HG03460 (cell line): ENCODE data around the gene PON3.

Source experiments
- ATAC-seq: cut with Tn5 transposase; IDR thresholded peaks from one replicate; pipeline ENCODE4 v1.9.1; 2021; ENCODE audit not compliant: unreplicated experiment

PON3 gene

DNA sequence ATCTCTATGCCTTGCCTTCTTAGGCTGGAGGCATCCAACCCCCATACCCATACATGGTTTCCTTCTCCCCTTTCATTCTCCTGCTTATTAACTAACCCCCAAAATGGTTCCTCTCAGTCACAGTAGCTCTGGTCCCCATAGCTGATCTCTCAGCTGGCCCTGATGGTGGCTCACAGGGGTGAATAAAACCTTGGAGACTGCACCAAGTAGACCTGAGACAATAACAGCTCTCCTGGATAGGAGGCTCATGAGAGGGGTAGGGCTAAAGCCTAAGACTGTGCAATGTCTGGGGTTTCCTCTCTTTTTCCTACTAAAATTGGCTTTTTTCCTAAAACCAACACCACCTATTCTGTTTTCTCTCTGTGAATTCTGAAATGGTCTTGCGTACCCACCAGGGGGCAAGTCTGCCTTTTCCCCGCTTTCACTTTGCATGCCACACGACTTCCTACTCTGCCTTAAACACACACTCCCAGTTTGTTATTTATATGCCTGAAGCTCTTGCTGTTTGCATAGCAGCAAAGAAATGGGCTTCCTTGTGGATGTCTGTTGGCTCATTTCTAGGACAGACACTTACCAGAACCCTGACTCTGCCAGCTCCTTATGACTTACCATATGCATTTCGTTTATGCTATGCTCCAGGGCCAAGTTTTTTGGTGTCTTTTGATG lies 53.4 kb downstream of the PON3 start:
- no peak for ATAC-seq

DNA sequence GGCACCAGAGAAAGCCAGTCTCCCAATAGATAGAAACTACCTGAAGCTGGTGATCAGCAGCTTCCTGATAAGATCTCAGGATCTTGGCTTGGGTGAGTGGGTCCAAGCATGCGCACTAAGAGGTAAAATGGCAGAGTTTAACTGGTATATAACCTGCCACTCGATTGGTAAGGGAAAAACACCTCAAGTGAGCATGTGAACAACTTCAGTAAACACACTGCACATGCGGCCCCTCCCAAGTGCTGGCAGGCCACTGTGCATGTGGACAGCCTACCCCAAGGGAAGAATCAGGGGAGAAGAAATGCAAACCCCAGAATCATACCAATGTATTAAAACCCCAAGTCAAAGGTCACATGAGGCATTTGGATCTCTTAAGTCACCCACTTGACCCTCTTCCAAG lies 54.1 kb downstream of the PON3 start:
- ATAC-seq, result no peak

DNA sequence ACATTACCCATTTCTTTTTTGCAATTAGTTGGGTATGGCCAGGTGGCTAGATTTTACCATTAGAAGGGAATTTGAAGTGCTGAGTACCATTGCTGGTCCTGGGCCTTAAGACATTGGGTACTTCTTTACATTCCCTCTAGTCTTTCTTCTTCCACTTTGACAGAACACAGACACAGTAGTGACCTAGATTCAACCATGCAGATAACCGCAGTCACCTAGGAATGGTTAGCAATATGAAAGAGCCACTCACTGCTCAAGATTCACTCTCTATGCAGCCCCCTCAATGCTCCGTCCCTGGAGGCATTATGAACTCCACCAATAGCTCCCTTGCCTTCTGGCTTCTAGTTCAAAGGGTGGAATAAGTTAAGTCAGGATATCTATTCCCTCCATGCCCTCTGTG lies 55.7 kb downstream of the PON3 start:
- no peak for ATAC-seq

DNA sequence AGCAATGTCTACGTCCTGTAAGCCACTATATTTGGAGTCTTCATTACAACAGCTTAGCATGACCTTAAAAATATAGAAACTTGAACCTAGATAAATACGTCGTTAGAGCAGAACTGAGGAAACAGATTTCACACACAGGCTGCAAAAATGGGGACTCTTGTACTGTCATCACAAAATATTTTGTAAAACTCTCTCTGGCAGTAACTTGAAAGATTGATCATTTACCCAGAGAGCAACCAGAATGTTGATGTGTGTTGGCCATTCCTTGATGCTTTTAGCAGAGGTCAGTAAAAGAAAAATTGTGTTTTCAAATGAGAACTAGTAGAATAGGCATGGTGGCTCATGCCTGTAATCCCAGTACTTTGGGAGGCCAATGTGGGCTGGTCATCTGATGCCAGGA lies 57.3 kb downstream of the PON3 start:
- no peak for ATAC-seq

DNA sequence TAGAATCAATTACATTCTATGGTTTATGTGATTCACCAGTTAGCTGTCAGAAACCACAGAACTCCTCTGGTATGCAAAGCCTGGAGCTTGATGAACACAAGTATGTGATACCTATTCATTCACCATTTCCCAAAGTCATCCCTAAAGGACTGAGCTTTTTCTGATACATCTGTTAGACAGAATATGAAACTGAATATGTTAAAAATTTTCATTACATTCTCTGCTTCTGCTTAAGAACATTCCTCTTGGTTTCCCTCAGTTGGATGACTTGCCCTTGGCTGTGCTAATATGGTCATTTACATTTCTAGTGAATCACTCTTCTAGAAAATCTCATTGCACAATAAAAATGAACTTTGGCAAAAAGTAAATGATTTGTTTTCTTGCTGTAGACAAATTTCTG lies 61.1 kb downstream of the PON3 start:
- no peak for ATAC-seq

DNA sequence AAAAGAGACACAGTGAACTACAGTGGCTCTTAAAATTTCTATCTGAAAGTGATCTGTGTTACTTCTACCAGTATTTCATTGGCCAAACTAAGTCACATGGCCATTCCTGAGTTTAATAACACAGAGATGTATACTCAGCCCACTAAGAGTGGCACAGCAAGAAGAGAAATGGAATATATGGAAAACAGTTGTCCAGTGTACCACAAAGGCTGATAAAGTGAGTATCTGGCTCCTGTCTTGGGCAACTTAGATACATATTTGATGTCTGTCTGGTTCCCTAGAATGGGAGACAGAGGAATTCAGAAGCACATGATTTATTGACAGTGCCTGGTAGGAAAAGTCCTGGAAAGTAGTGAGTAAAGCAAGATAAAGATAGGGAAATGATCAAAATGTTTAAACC lies 61.7 kb downstream of the PON3 start:
- no peak for ATAC-seq

DNA sequence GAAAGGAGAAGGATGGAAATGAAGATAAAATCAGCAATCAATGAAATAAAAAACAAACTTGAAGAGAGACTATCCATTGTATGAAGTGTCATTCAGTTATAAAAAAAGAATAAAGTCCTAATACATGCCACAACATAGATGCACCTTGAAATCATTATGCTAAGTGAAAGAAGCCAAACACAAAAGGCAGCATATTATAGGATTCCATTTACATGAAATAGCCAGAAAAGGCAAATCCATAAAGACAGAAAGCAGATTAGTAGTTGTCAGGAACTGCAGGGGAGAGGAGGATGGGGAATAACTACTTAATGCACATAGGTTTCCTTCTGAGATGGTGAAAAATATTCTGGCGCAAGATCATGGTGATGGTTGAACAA lies 65.2 kb downstream of the PON3 start:
- ATAC-seq, result peak; percentile 30

DNA sequence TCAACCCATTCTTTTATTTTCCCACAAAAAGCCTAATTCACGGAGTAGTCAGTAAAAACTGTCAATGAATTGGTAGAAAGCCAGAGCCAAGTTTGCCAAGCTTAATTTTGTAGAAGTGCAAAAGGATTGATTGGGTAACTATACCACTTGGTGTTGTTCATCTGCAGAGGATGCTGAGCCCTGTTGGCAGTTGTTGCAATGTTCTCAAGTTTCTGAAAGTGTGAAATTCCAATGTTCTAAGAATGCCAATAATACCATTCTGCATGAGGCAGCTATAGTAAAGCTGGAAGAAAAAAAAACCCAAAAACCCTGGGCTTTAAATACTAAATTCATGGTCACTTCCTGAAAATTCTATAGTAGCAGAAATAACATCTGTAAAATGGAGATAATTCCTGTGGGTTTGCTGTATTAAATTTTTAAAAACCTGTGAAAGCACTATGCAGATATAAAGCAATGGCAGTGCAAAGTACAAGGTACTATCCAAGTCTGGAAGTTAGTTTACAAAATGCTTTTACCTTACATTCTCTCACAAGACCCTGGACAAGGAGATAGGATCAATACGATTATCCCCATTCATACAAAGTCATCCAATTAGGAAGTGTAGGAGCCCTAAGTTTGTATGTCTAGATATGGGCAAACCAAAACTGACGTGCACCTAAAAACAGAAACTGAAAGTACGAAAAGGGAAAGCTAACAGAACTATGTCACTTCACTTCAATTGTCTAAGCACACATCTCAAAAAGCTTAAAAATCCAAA lies 65.8 kb downstream of the PON3 start:
- peak; percentile 97 for ATAC-seq

DNA sequence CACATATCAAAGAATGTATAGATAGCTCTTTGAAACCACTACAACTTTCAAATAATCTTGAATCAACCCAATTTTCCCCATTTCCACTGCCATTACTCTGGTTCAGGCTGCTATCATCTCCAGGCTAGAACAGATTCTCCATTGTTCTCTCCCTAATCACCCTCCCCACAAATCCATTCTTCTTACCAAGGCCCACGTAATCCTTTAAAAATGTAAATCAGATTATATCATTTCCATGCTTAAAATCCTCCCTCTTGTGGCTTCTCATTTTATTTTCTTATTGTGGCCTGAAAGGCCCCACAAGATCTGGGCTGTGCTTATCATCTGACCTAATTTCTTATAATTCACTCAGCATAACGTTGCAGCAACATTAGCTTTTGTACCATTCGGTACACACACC lies 68.8 kb downstream of the PON3 start:
- ATAC-seq, result no peak

DNA sequence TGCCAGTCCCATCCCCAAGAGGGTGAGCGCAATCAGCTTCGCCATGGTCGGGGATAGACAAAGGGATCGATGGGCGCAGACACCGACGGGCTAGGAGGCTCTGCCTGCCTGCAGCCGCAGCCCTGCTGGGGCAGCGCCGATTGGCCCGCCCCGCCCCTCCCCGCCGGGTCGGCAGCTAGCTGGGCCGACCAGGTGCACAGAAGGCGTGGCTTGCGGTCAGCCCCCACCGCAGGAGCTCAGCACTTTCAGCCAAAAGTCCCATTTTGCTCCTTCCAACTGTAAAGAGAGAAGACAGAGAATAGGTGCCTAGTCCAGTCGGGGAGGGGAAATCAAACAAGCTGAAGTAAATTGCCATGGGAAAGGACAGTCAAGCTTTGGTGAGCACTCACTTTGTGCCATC lies 71.7 kb downstream of the PON3 start, which contains the start of gene PON1:
PON1 (minus strand) TSS at position 102 of the 400 bp plus-strand sequence; CDS start at position 45, 57 bp downstream.
- ATAC-seq, result no peak

DNA sequence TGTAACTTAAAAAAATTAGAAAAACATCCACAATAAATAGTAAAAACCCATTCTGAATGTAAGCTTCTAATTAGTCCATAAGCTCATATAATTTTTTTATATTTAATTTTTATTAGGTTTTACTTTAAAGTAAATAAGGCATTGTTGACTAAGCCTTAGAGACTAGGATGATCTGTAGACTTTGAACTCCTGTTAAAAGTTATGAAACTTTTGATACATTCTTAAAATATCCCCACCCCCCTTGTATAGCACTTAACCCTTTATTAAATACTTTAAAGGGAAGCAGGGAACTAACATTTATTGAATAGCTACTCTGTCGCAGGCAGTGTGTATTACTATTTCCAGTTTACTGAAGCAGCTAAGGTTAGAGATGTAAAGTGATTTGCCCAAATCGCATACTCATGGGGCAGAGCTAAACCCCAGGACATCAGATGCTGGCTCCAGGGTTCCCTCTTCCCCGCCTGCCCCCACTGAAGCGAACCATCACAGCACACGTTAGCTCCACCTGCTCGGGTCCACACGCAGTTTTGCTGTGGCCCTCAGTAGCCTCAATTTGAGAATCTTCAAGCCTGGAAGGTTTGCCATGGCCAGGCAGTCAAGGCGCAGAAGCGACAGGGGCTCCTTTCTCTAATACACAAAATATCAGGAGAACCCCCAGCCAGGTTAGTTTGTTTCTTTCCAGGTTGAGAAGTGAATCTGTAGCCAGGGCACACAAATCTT lies 72.6 kb downstream of the PON3 start:
- ATAC-seq, result no peak

DNA sequence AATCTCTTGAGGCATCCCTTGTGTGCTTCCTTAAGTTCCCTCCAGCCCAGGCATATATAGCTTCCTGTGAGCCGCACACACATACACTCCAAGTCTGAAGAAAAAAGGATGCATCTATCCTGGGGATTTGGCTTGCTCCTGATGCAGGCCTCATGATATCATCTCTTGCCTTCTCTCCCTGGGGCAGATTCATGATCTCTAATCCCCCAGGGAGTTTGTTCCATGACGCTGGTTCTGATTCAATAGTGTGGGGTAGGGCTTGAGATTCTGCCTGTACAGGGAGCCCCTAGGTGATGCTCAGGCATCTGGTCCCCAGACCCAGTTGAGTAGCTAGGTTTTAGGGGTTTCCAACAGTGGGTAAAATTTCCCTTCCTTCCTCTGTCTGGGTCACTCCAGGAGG lies 73.3 kb downstream of the PON3 start:
- ATAC-seq, result no peak

DNA sequence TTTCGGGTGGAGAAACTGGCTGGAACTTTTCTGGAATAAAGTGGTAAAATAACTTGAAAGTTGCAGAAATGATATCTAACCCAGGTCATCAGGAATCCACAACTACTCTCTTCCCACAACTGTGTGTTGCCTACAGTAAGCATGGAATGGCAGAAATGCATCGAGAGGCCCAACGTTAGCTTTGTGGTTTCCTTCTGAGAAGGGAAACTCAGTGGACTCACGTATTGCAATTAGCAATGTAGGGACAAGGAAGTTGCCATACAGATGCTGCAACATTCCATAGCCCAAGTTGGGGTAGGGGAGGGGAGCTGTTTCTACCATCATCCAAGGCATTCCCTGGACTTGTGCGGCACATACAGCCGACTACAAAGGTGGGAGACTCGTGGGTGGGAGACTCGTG lies 73.8 kb downstream of the PON3 start:
- no peak for ATAC-seq

DNA sequence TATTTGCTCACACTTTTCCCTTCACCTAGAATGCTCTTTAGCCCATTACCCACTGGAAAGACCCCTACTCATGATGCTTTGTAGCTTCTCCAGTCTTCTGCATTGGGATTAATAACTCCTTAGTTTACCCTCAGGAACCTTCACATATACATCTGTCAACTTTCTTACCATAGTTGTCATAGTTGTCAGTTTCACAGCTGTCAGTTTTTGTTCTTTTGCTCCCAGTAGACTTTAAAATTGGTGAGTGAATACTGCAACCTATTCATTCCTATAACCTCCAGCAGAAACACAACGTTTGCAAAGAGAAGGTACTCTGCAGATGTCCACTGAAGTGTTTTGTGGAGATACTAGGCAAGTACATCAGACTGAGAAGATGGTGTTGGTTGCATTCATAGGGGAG lies 74.5 kb downstream of the PON3 start:
- ATAC-seq, result no peak

DNA sequence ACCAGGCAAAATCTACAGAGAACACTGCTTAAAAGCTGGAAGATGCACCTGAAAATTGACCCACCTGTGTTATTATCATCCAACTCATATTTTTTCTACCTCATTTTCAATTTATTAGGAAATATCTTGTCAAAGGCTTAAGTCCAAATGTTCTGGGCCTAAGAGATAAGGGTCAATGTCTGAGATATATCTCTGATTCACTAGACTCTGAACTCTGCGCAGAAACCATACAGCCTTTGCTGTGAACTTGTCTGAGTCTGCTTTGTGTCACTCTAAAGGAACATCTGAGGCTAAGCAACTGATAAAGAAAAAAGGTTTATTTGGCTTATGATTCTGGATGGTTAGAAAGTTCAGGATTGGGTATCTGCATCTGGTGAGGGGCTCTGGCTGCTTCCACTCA lies 75.5 kb downstream of the PON3 start:
- ATAC-seq, result no peak

DNA sequence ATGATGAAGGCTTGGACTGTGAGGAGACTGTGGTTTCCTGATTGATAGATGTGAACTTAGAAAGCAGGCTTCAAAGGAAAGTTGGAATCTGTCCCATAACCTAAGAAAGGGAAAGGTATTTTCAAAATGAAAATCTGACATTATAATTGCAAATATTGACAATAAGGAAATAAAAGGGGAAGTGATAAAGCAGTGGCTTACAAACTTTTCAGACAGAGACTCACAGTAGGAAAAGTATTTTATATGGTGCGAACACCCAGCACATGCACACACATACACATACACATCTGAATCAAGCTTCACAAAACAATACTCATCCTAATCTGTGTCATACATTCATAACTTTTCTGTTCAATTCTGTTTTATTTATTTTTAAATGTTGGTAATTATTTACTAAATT lies 76.6 kb downstream of the PON3 start:
- ATAC-seq, result no peak

DNA sequence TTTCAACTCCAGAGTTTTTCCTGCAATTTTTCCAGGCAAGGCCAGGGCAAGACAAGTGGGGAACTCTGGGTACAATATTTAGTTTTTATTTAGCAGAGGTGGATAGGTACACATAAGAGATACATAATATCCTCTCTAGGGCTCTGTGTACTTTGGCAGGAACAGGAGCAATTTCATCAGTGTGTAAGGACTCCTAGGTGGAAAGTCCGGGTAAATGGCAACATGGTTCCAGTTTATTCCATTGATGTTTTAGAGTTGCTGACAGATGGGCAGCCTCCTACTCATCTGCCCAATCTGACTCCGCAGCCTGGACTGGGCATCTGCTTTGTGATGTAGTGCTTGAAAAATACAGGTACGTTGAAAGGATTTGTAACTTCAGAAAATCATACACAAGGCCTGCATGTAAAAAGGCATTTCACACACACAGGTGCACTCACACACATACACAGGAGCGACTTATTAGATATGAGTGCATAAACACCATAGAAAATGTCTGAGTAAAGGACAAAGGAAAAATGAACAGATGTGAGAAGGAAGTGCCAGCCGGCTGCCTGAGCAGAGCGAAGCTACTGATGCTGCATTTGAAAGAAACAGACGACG lies 77.6 kb downstream of the PON3 start:
- no peak for ATAC-seq

DNA sequence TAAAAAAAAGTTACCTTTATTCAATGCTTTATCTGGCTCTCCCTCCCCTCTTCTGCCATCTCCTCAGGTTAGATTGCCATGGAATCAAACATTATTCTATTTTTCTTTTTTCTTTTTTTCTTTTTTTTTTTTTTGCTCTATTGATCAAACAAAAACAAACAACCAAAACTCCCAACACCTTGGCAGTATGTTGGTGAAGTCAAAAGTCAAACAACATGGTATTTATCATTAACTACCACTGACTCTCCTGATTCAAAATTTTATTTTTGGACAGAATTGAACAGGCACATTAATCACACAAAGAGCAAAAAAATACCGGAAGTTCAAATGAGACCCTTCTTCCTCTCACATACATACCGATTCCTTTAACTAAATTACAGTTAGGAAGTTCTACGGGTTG lies 78.2 kb downstream of the PON3 start:
- no peak for ATAC-seq

DNA sequence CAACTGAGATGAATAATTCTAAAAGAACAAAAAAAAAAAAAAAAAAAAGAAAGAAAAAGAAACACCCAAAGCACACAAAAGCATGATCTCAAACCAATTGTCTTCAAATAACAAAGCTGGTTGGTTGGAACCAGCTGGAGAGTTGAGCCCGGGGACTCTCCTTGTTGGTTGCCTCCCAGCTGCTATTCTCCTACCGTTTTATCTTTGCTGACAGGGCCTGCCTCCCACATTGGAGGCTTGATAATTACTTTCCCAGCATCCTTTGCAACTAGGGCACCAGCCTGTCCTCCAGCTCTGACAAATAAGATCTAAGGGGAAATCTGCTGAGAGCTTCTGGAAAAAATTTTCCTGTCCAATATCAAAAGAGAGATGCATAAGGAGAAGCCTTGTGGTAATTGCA lies 78.6 kb downstream of the PON3 start:
- ATAC-seq, result no peak

DNA sequence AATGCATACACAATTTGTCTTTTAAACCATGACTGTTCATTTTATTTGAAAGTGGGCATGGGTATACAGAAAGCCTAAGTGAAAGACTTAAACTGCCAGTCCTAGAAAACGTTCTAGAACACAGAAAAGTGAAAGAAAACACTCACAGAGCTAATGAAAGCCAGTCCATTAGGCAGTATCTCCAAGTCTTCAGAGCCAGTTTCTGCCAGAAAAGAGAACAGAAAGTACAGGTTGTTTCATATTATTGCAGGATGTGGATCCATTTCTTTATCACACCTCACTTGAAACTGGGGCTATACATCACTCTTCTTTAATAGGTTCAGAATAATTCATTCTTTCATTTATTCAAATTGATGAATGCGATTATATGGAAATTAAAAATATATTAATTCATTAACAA lies 79.6 kb downstream of the PON3 start:
- no peak for ATAC-seq

DNA sequence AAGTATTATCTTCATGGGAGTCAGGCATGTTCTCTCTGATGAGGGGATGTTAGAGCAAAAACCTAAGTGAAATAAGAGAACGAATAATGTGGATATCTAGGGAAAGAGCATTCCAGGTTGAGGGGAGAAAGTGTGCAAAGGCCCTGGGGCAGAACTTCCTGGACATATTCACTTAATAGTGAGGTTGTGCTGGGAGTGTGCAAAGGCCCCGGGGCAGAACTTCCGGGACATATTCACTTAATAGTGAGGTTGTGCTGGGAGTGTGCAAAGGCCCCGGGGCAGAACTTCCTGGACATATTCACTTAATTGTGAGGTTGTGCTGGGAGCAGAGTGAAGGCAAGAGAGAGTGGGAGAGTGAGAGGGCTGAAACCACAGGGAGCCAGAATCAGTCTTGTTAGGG lies 83.6 kb downstream of the PON3 start:
- no peak for ATAC-seq

DNA sequence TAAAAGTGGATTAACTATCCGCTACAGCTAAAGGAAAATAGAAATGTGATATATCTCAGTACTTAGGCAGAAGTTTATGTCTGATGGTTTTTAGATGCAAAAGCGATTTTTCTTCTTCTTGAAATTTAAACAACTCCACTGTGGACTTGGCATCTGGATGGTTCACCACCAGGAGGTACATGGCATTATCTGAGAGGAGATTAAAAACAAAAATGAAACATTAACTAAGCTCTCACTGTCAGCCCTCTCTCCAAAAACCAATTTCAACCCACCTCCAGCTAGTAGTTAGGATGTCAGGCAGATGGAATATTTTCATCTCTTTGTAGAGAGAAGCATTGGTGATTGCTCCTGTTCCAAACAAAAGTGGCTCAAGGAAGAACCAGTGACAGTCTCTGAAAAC lies 84.8 kb downstream of the PON3 start:
- no peak for ATAC-seq
